Mesendoderm (in vitro differentiated cells): ENCODE data around the gene DPP7.
A peak's percentile ranks its signal among the peaks of the same experiment; 100 is the strongest.

Experiments used
- DNase-seq: peaks from one replicate; pipeline ENCODE4 v3.0.0; 2013
- H2AK5ac ChIP-seq: 2 replicates; pipeline ENCODE4 v1.6.1; 2013; ENCODE audit warnings: low read length, inconsistent platforms
- H2BK120ac ChIP-seq: 2 replicates; pipeline ENCODE4 v1.6.1; 2013; ENCODE audit warnings: low read depth, mild to moderate bottlenecking, low read length, moderate library complexity, mixed read lengths
- H2BK15ac ChIP-seq: replicated peaks from 2 replicates; pipeline ENCODE4 v1.6.1; 2013; ENCODE audit warnings: low read depth, mild to moderate bottlenecking, moderate library complexity
- H2BK5ac ChIP-seq: 2 replicates; pipeline ENCODE4 v1.6.1; 2013; ENCODE audit warnings: low read length, inconsistent platforms
- H3K18ac ChIP-seq: 2 replicates; pipeline ENCODE4 v1.6.1; 2013; ENCODE audit warnings: mild to moderate bottlenecking, low read length, mixed read lengths
- H3K23ac ChIP-seq: one replicate; pipeline ENCODE4 v1.6.1; 2013; ENCODE audit warnings: low read length
- H3K27ac ChIP-seq: 2 replicates; pipeline ENCODE4 v1.5.1; 2013; ENCODE audit warnings: low read depth, mild to moderate bottlenecking, inconsistent platforms, low read length, moderate library complexity
- H3K27me3 ChIP-seq: 2 replicates; pipeline ENCODE4 v1.6.1; 2013; ENCODE audit warnings: low read length, control low read depth, mild to moderate bottlenecking, inconsistent platforms; ENCODE audit not compliant: insufficient read depth, poor library complexity
- H3K36me3 ChIP-seq: 2 replicates; pipeline ENCODE4 v1.6.1; 2013; ENCODE audit warnings: low read length, inconsistent platforms; ENCODE audit not compliant: control insufficient read depth, insufficient read depth
- H3K4ac ChIP-seq: one replicate; pipeline ENCODE4 v1.6.1; 2013; ENCODE audit warnings: low read depth, mild to moderate bottlenecking, low read length, moderate library complexity
- H3K4me1 ChIP-seq: 2 replicates; pipeline ENCODE4 v1.6.1; 2013; ENCODE audit warnings: low read depth, low read length, inconsistent platforms; ENCODE audit not compliant: control insufficient read depth
- H3K4me2 ChIP-seq: 2 replicates; pipeline ENCODE4 v1.6.1; 2013; ENCODE audit warnings: low read length
- H3K4me3 ChIP-seq: 2 replicates; pipeline ENCODE4 v1.5.1; 2013; ENCODE audit warnings: mild to moderate bottlenecking, low read length
- H3K56ac ChIP-seq: one replicate; pipeline ENCODE4 v1.6.1; 2013; ENCODE audit warnings: low read length
- H3K79me1 ChIP-seq: 2 replicates; pipeline ENCODE4 v1.6.1; 2013; ENCODE audit warnings: low read length, inconsistent platforms
- H3K79me2 ChIP-seq: 2 replicates; pipeline ENCODE4 v1.6.1; 2013; ENCODE audit warnings: mild to moderate bottlenecking, low read length; ENCODE audit not compliant: control insufficient read depth, insufficient read depth
- H3K9ac ChIP-seq: 2 replicates; pipeline ENCODE4 v1.6.1; 2013; ENCODE audit warnings: low read length, inconsistent platforms
- H4K5ac ChIP-seq: one replicate; pipeline ENCODE4 v1.6.1; 2013; ENCODE audit warnings: low read length
- H4K8ac ChIP-seq: one replicate; pipeline ENCODE4 v1.6.1; 2013; ENCODE audit warnings: low read depth, mild to moderate bottlenecking, control low read depth, low read length, moderate library complexity
- WGBS: extraction: QIAGEN DNeasy Blood & Tissue Kit; methylation state at CpG from one replicate; pipeline ENCODE4 v1.1.7; 2013; ENCODE audit warnings: low lambda C conversion rate, missing lambda C conversion rate; ENCODE audit not compliant: insufficient coverage; ENCODE audit errors: extremely low coverage; 5-methylcytosine and 5-hydroxymethylcytosine counted together

DPP7 gene

DNA sequence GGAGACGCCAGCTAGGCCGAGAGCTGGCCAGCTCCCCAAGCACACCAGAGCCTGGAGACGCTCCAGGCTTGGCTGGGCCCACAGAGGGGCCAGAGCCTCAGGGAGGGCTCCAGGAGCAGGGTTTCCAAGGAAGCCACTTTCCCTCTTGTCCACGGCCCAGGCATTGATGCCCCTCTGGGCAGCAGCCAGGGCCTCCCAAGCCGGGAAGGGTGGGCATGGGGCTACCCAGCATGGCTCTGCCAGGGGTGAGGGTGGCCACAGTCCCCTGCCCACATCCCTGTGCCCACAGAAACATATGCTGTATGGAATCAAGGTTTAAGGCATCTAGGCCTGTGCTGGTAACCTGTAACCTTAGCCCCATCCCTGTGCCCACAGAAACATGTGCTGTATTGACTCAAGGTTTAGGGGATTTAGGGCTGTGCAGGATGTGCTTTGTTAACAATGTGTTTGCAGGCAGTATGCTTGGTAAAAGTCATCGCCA, 1.5 kb upstream of the DPP7 start:
- Histone ChIP-seq H3K4me2 (no peak overlapping the region), H3K4me1 (no peaks in the 10 kb centered on the region), H3K79me2 (no peaks in the 10 kb centered on the region), H3K4me3 (no peak overlapping the region), H3K36me3 (no peaks in the 10 kb centered on the region), H2BK5ac (no peak overlapping the region), H3K79me1 (no peaks in the 10 kb centered on the region), H4K8ac (no peak overlapping the region), H3K9ac (no peak overlapping the region), H3K4ac (no peak overlapping the region), H3K18ac (no peak overlapping the region), H3K27me3 (peaks cover 15% of the 10 kb centered on the region), H3K56ac (no peak overlapping the region), H2BK15ac (no peak overlapping the region), H3K27ac (no peak overlapping the region), H2AK5ac (no peak overlapping the region), H3K23ac (no peak overlapping the region), H4K5ac (no peak overlapping the region), H2BK120ac (no peak overlapping the region)
- no CpG with 5 or more reads among the region's 6 CpGs for WGBS
- no peak for DNase-seq

GRCh38 chr9:137115394-137116026, 977 bp upstream of the DPP7 start:
- H2BK5ac ChIP-seq: no peak overlapping the region
- H3K79me2 ChIP-seq: no peaks in the 10 kb centered on the region
- no CpG with 5 or more reads among the region's 21 CpGs for WGBS
- no peak overlapping the region for H4K8ac ChIP-seq
- H3K9ac ChIP-seq: no peak overlapping the region
- no peak overlapping the region for H2AK5ac ChIP-seq
- H3K18ac ChIP-seq: no peak overlapping the region
- H3K56ac ChIP-seq: no peak overlapping the region
- DNase-seq: no peak
- H3K27ac ChIP-seq: no peak overlapping the region
- no peak overlapping the region for H2BK15ac ChIP-seq
- no peak overlapping the region for H3K4ac ChIP-seq
- no peaks in the 10 kb centered on the region for H3K79me1 ChIP-seq
- peaks cover 15% of the 10 kb centered on the region for H3K27me3 ChIP-seq
- no peak overlapping the region for H2BK120ac ChIP-seq
- H3K4me3 ChIP-seq: no peak overlapping the region
- H3K23ac ChIP-seq: no peak overlapping the region
- H3K4me1 ChIP-seq: no peaks in the 10 kb centered on the region
- no peaks in the 10 kb centered on the region for H3K36me3 ChIP-seq
- H4K5ac ChIP-seq: no peak overlapping the region
- no peak overlapping the region for H3K4me2 ChIP-seq

DNA sequence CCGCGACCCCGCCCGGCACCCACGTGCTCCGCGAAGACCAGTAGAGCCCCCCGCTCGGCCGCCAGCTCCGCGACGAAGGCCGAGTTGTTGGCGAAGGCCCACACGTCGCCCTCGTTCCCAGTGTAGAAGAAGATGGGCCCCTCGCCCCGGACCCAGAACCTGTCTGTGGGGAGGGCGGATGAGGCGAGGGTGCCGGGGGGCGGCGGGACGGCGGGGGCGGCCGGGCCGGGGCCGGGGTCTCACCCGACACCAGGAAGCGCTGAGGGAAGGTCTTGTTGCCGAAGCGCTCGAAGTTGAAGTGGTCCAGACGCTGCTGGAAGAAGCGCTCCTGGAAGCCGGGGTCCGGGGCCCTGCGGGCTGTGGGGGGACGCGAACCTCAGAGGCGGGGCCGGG, 317 bp downstream of the DPP7 start:
- DNase-seq: no peak
- Histone ChIP-seq H3K9ac (no peak overlapping the region), H4K8ac (no peak overlapping the region), H3K4ac (no peak overlapping the region), H2AK5ac (no peak overlapping the region), H3K4me1 (no peaks in the 10 kb centered on the region), H3K18ac (no peak overlapping the region), H2BK120ac (no peak overlapping the region), H2BK15ac (no peak overlapping the region), H4K5ac (no peak overlapping the region), H3K27ac (no peak overlapping the region), H3K4me3 (no peak overlapping the region), H3K4me2 (no peak overlapping the region), H3K23ac (no peak overlapping the region), H3K56ac (peak overlapping the region; percentile 25), H3K79me2 (no peaks in the 10 kb centered on the region), H3K79me1 (no peaks in the 10 kb centered on the region), H3K36me3 (no peaks in the 10 kb centered on the region), H3K27me3 (peaks cover 15% of the 10 kb centered on the region), H2BK5ac (no peak overlapping the region)
- WGBS: no CpG with 5 or more reads among the region's 45 CpGs

DNA sequence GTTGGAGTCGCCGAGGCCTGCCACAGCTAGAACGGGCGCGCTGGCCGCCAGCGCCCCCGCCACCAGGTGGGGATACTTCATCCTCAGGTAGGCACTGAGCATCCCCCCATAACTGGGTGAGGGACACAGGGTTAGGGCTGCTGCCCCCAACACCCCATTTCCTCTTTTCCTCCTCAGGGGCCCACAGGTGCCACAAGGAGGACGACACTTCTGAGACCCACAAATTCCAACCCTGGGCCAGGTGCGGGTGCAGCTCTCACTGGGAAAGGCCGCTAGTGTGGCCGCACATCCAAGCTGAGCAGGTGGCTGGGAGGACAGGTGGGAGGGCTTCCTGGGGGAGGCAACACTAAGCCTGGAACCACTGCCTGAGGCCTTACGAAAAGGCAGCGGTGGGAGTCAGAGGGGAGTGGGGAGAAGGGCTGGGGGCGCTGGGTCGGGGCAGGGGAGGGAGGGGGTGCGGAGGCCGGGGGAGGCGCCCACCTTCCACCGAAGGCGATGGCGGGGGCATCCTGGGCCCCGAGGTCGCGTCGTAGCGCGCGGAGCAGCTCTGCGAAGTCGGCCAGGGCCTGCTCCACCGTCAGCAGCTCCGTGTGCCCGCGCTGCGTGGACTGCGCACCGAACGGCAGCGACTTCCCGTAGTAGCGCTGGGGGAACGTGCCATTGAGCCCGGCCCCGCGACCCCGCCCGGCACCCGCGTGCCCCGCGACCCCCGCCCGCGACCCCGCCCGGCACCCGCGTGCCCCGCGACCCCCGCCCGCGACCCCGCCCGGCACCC, 961 bp downstream of the DPP7 start:
- Histone ChIP-seq H3K4ac (no peak overlapping the region), H4K5ac (no peak overlapping the region), H3K79me2 (no peaks in the 10 kb centered on the region), H3K27ac (no peak overlapping the region), H2AK5ac (no peak overlapping the region), H3K23ac (no peak overlapping the region), H3K79me1 (no peaks in the 10 kb centered on the region), H3K9ac (no peak overlapping the region), H3K18ac (no peak overlapping the region), H2BK5ac (no peak overlapping the region), H3K27me3 (peaks cover 15% of the 10 kb centered on the region), H3K4me1 (no peaks in the 10 kb centered on the region), H3K4me3 (no peak overlapping the region), H2BK120ac (no peak overlapping the region), H3K56ac (no peak overlapping the region), H4K8ac (no peak overlapping the region), H2BK15ac (no peak overlapping the region), H3K4me2 (no peak overlapping the region), H3K36me3 (no peaks in the 10 kb centered on the region)
- DNase-seq: no peak
- whole genome bisulfite sequencing: no CpG with 5 or more reads among the region's 66 CpGs

DNA sequence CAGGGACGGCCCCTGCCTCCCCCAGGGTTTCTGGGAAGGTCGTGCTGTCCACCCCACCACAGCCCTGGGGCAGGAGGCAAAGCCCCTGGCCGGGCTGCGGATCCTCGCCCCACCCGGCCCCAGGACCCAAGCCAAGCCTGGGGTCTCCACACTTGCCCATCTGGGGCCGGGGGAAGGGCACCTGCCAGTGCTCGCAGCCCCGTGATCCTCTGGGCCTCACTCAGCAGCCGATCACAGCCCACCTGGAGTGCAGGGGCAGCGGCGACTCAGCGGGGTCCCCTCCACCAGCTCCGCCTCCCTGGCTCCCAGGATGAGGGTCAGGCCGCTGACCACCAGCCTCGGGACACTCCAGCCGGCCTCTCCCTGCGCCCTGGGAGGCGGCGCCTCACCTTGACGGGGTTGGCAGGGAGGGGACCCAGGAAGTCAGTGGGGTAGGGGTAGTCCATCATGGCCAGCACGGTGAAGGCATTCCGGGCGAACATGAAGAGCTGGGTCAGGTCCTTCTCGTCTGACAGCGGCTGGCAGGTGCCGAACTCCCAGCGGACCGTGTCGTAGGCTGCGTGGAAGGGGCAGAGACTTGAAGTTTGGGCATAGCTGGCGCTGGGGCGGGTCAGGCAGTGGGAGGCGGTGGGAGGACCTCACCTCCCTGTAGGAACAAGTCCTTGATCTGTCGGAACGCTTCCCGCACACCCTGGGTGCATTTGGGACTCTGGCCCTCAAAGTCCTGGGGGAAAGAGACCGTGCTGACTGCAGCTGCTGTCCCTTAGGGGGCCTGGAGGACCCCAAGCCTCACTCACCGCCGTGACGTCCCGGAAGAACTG, 1.8 kb downstream of the DPP7 start:
- H4K5ac ChIP-seq: no peak overlapping the region
- no peak overlapping the region for H4K8ac ChIP-seq
- H3K56ac ChIP-seq: no peak overlapping the region
- no peak overlapping the region for H2BK120ac ChIP-seq
- no peak overlapping the region for H2AK5ac ChIP-seq
- WGBS: no CpG with 5 or more reads among the region's 42 CpGs
- no peak overlapping the region for H3K9ac ChIP-seq
- H3K27me3 ChIP-seq: peaks cover 15% of the 10 kb centered on the region
- H3K79me1 ChIP-seq: no peaks in the 10 kb centered on the region
- H3K4me1 ChIP-seq: no peaks in the 10 kb centered on the region
- no peak overlapping the region for H3K4me3 ChIP-seq
- no peaks in the 10 kb centered on the region for H3K36me3 ChIP-seq
- no peaks in the 10 kb centered on the region for H3K79me2 ChIP-seq
- no peak overlapping the region for H3K27ac ChIP-seq
- H2BK15ac ChIP-seq: no peak overlapping the region
- H3K23ac ChIP-seq: no peak overlapping the region
- DNase-seq: no peak
- no peak overlapping the region for H3K18ac ChIP-seq
- H2BK5ac ChIP-seq: no peak overlapping the region
- no peak overlapping the region for H3K4ac ChIP-seq
- H3K4me2 ChIP-seq: no peak overlapping the region
